ENCODE data around the gene VSX1.

VSX1 gene

GRCh38 chr20:25081730-25082497 lies at the start of gene VSX1:
Gene VSX1 (minus strand): TSS chr20:25082141. CDS start chr20:25082096, 45 bp downstream.
- no peak for DNase-seq

GRCh38 chr20:25129908-25130307 lies 48.0 kb upstream of the VSX1 start:
- no peak for DNase-seq

- DNase-seq: no peak
These were observed 47.5 kb upstream of the VSX1 start for GRCh38 chr20:25129428-25129827.

DNA sequence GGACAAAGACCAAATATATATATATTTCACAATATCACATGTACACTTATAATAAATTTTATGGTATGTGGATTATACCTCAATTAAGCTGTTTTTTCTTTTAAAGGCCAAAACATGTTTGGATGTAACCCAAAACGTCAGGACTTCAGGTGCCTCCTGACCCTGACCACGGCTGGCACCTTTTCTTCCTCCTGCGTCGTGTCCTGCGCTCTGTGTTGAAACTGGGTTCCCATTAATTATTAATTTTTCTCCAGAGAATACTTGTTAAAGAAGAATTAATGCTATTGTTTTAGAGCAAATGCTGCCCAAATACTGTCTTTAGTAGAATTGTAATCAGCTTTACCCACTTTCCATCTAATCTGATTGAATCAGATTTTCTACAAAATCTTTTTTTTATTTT lies 46.7 kb upstream of the VSX1 start:
- no peak for DNase-seq

DNA sequence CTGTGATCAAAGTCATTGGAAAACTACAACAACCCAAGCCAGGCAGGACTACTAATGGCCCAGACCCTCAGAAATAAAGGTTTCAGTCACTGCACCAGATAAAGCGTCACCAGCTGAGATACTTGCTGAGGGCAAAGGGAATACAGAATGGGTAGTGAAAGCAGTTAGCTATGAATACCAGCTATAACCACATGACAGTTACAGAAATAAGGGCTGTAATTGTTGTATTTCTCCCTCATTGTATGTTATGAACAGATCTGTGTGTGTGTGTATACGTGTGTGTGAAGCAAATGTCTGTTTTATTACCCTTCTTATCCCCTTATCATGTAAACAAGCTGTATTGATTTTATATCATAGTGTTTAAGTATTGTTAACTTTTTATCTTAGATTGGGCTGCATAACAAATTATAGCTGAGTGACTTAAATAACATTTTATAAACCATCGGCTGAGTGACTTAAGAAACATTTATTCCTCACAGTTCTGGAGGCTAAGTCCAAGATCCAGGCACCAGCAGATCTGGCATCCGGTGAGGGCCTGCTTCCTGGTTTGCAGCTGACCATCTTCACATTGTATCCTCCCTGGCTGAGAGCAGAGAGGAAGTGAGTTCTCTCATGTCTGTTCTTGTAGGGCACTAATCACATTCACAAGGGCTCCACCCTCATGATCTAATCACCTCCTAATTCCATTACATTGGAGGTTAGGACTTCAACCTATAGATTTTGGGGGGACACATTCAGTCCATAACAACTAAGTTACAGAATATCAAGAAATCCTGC lies 46.0 kb upstream of the VSX1 start:
- DNase-seq: no peak

DNA sequence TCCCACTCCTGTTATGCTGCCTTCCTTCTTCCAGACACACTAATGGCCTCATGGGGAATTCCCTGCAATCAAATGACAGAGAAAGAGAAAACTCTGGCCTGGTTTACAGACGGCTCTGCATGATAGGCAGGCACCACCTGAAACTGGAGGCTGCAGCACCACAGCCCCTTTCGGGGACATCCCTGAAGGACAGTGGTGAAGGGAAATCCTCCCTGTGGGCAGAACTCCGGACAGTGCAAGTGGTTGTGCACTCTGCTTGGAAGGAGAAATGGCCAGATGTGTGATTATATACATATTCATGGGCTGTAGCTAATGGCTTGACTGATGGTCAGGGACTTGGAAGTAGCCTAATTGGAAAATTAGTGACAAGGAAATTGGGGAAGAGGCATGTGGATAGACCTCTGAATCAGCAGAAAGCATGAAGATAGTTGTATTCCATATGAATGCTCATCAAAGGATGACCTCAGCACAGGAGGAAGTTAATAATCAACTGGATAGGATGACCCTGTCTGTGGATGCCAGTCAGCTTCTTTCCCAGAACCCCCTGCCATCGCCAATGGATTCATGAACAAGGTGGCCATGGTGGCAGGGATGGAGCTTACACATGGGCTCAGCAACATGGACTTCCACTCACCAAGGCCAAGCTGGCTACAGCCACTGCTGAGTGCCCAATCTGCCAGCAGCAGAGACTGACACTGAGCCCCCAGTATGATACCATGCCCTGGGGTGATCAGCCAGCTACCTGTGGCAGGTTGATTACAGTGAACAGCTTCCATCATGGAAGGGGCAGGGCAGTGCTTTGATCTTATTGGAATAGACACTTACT lies 44.5 kb upstream of the VSX1 start:
- DNase-seq: no peak

- DNase-seq: no peak
These were observed 43.7 kb upstream of the VSX1 start for GRCh38 chr20:25125636-25126035.

- no peak for DNase-seq
These were observed 39.0 kb upstream of the VSX1 start for GRCh38 chr20:25120920-25121319.

GRCh38 chr20:25120457-25120856 lies 38.5 kb upstream of the VSX1 start:
- DNase-seq: no peak

DNA sequence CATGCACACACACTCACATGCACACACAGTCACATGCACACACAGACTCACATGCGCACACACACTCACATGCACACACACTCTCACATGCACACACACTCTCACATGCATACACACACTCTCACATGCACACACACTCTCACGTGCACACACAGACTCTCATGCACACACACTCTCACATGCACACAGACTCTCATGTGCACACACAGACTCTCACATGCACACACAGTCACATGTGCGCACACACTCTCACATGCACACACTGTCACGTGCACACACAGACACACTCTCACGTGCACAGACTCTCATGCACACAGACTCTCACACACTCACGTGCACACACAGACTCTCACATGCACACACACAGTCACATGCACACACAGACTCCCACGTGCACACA lies 36.6 kb upstream of the VSX1 start:
- no peak for DNase-seq

- no peak for DNase-seq
These were observed 36.0 kb upstream of the VSX1 start for GRCh38 chr20:25117990-25118389.

GRCh38 chr20:25116739-25117458 lies 35.0 kb upstream of the VSX1 start:
- no peak for DNase-seq

DNA sequence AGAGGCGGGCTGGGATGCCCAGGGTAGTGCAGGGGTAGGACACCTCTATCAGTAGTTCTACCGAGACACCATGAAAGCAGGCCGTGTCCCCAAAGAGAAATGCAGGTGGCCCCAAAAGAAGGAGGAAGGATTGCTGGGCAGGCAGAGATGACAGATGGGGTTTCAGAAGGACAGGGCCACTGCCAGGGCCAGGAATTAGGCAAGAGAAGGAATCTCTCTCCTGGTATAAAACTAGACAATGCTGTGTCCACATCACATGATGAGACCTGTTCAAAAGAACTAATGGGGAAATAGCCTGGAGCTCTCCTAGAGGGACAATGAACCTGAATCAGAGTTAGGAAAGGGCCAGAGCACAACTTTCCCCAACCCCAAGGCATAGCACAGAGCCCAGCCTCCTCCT lies 21.6 kb upstream of the VSX1 start:
- no peak for DNase-seq

DNA sequence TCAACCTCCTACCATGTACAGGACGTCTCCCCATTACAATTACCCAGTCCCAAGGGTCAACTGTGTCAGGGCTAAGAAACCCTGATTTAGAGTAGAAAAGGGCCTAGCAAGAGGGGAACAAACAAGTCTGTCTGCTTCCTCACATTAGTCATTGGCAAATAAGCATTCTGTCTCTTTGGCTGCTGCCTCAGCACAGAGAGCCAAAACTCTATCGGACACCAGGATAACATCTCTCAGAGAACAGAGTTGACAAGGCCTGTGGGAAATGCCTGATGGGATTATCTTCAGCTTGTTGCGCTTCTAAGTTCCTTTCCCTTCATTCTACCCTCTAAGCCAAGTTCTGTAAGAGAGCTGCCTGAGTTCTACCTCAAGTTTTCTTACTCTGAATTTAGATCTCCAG lies 19.0 kb upstream of the VSX1 start:
- DNase-seq: no peak

GRCh38 chr20:25099601-25100140 lies 17.7 kb upstream of the VSX1 start:
- no peak for DNase-seq

DNA sequence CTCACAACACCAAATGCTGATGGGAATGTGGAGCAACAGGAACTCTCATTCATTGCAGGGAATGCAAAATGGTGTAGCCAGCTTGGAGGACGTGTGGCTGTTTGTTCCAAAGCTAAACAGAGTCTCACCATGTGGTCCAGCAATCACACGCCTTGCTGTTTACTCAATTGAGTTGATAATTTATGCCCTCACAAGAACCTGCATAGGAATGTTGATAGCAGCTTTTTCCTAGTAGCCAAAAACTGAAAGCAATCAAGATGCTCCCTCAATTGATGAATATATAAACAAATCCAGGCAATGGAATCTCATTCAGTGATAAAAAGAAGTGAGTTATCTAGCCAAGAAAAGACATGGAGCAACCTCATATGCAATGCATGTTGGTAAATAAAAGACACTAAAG lies 15.6 kb upstream of the VSX1 start:
- DNase-seq: no peak

DNA sequence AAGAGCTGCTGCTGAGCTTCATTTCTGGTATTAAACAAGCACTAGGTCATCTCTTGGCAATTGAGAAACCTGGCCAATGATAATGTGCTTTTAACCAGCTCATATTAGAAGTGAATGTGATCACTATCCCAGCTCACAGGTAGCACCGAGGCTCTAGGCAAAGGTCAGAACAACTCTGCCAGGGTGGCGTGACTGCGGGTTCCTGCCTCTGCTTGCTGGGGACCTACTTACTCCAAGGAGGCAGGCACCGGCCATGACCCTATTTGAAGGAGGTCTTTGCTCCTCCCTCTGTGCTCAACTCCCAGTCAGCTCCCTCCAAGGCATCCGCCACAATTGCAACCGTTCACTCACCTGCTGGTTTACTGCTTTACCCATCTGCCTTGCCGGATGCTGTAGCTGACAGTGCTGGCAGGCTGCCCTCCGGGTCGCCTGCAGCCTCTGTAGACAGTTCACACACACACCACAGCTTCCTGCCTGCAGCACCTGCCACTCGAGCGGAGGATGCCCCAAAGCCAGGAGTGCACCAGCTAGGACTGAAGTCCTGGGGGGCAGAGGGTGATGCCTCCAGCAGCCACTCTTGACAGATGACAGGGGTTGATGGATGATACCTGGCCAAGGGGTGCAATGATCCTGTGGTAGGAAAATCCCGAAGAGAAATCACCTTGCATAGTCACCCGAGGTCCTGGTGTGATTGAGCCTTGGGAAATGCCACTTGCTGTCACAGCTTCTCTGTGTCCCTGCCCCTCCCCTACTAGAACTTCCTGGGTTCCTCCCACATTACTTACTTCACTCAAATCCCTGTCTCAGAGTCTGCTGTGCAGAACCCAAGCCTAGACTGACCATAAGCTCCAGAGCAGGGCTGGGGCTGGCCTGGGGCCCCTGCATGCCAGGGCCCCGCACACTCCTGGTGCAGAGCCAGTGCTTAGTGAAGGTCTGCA lies 8.8 kb upstream of the VSX1 start:
- peak in 1 of 2 experiments; percentile 24 for DNase-seq

- no peak for DNase-seq
These were observed 7.7 kb upstream of the VSX1 start for GRCh38 chr20:25089662-25090061.

DNA sequence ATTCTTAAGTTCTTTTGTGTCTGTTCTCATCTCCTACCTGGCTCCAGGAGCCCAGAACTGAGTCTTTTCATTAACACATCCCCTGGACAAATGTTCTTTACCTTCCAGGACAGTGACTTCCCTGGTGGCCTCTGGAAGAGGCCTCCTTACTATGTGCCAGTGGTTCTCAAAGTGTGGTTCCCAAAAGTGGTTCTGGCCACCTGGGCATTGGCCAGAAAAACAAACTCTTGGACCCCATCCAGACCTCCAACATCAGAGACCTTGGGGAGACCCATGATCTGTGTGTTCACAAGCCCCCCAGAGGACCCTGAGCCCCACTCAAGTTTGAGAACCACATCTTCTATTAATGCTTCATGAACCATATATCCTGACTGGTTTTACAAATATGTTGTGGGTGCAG lies 7.2 kb upstream of the VSX1 start:
- DNase-seq: no peak

DNA sequence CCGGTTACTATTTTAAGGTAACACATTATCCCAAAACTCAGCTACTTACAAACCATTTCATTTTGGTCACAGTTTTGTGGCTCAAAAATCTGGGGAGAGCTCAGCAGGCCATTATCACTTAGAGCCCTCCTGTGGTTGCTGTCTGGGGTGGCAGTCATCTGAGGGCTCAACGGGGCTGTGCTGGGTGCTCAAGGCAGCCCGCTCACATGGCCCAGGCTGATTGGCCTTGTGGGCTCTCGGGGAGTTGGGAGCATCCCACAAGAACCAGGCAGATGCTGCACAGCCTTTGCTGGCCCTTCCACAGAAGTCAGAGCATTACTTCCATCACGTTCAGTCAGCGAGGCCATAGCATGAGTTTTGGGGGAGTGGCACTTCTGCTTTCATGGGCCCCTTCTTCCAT lies 6.3 kb upstream of the VSX1 start:
- no peak for DNase-seq

GRCh38 chr20:25087186-25087929 lies 5.4 kb upstream of the VSX1 start:
- DNase-seq: no peak
